AG09319 (cell line): ENCODE measurements around the gene EFCAB12.
"Not testable (repeated sequence)": the region's sequence is repeated elsewhere in the genome, so short reads cannot be mapped to it uniquely, and the experiment has no call there.

Experiments used
- DNase-seq: peaks from one replicate; pipeline ENCODE4 v3.0.0-alpha.2; 2010; ENCODE audit warnings: low read depth; ENCODE audit errors: extremely low read depth
- TF ChIP-seq, protein P1 (sequence below): IDR thresholded peaks from 2 replicates; pipeline ENCODE4 v1.5.1; 2011; ENCODE audit warnings: low read depth, mild to moderate bottlenecking, inconsistent platforms, low read length, moderate library complexity

The EFCAB12 gene

GRCh38 chr3:129393271-129393670 lies 35.2 kb downstream of the EFCAB12 start:
- DNase-seq: no peak
- TF ChIP-seq, protein P1, sequence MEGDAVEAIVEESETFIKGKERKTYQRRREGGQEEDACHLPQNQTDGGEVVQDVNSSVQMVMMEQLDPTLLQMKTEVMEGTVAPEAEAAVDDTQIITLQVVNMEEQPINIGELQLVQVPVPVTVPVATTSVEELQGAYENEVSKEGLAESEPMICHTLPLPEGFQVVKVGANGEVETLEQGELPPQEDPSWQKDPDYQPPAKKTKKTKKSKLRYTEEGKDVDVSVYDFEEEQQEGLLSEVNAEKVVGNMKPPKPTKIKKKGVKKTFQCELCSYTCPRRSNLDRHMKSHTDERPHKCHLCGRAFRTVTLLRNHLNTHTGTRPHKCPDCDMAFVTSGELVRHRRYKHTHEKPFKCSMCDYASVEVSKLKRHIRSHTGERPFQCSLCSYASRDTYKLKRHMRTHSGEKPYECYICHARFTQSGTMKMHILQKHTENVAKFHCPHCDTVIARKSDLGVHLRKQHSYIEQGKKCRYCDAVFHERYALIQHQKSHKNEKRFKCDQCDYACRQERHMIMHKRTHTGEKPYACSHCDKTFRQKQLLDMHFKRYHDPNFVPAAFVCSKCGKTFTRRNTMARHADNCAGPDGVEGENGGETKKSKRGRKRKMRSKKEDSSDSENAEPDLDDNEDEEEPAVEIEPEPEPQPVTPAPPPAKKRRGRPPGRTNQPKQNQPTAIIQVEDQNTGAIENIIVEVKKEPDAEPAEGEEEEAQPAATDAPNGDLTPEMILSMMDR: no peak

DNA sequence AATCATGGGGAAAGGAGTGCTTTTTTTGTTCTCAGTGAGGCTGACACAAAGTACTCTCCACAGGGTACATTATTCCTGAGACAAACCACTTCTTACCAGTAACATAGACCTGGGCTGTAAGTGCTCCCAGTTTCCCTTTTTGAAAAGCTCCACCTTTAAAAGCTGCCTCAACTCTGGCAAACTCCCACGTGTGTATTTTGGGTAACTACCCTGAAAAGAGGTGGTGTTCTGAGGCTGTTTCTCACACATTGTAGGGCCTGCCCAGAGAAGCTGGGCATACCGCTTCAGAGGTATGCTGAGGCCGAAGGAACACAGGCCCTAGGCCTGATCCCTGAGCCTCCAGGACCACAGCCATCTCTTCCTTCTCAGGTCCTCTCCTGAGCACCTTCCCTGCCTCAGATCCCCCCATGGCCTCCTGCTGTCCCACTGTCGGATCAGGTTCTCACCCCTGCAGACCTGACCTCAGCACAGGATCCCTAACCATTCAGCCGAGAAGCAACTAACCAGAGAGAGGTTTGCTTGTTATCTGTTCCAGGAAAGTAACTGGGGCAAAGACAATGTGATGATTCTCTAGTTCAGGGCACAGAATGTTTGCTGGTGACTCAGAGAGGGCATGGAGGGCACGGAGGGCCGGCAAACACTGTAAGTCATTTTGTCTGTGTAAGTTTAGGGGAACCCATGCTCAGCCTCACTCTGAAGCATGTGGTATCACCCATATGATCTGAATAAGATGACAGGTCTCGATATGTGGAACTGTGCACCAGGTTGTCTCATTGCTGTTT lies 36.1 kb downstream of the EFCAB12 start:
- DNase-seq: not testable (repeated sequence)

DNA sequence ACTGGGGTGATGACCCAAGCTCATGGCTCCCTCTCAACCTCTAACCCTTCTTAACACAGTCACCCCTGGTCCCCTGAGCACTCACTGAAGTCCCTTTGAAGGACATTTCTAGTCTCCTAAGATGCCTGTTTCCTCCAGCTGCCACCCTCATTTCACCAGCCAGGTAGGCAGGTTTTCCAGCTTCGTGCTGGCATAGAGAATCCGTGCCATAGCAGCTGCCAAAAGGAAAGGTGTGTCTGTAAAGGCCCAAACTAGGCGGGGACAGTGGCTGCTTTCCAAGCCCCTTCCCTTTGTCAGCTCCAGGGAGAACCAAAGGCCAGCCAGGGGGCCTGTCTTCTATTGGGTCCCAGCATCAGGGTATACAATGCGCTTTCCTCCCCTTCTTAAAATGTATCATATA lies 36.9 kb downstream of the EFCAB12 start:
- DNase-seq: not testable (repeated sequence)

- TF ChIP-seq, protein P1: no peak
- DNase-seq: no peak
Measured at GRCh38 chr3:129389572-129389937, 38.9 kb downstream of the EFCAB12 start.

GRCh38 chr3:129388791-129389571 lies 39.5 kb downstream of the EFCAB12 start:
- peak; percentile 20 for DNase-seq

DNA sequence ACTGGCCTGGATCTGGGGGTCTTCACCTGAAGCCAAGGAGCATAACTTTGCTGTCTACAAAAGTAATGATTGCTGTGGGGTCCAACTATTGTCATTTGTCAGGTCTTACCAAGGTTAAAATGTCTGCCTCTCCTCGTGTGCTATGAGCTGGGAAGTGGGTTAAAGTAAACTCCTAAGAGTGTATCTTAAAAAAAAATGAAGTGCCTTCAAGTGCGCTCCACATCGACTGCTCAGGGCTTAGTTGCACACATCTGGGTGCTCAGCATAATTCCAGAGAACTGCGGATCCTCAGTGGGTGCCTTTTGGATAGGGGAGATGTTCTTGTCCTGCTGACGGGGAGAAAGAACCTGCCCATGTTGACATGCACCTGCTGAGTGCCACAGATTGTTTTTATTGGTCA lies 40.9 kb downstream of the EFCAB12 start:
- DNase-seq: no peak
- TF ChIP-seq, protein P1: no peak

DNA sequence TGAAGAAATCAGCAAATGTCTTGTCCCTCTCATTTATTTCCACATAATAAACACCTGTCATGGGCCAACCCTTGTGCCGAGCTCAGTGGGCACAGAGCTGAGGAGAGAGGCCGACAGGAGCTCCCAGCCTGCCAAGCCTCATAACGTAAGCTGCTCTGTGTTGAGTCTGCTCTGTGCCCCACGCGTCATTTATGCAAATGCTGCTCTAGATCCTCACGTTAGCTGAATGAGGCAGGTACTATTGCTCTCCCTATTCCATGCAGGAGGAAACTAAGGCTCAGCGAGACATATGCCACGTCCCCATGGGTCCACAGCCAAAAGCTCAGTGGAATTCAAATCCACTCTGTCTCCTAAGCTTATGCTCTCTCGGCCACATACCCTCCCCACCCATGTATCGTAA lies 41.5 kb downstream of the EFCAB12 start:
- TF ChIP-seq, protein P1: no peak

DNA sequence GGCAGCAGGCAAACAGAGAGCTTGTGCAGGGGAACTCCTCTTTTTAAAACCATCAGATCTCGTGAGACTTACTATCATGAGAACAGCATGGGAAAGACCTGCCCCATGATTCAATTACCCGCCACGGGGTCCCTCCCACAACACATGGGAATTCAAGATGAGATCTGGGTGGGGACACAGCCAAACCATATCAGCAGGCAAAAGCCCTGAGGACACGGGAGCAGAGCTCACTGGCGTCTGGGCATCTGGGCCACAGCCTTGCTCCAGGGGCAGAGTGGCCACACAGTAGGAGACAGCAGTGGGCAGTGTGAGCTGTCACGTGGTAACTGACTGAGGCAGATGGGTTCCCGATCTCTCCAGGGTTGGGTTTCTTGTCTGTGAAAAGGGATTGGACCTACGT lies 42.9 kb downstream of the EFCAB12 start:
- DNase-seq: not testable (repeated sequence)

More for the DNA sequence above, 41.5 kb downstream of the EFCAB12 start:
- DNase-seq: no peak

- TF ChIP-seq, protein P1: no peak
Measured at GRCh38 chr3:129384594-129385323, 43.7 kb downstream of the EFCAB12 start.

DNA sequence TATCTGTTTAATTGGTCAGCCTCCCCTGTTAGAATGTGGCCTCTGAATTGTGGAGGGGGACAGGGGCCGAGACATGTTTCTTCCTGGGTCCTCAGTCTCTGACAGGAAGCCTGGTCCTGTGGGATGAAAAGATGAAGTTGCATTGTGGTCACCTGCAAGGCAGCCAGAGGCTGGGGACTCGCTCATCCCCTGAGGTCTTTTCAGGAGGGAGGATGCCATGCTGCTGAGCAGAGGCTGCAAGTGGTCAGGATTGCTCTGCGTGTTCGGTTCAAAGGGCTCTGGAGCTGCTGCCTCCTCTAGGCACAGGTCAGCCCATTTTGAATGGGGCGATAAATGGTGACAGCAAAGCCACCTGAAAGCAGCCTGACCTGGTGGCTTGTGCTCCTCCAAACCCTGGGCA lies 44.3 kb downstream of the EFCAB12 start:
- DNase-seq: not testable (repeated sequence)

More at GRCh38 chr3:129384594-129385323, 43.7 kb downstream of the EFCAB12 start:
- no peak for DNase-seq
